K562 (cell line): ENCODE results near the gene SYF2. TPM values are rescaled to one million over a fixed set of nuclear protein-coding genes. Genes with fewer than 3 reads are reported as not detected.
A peak's percentile ranks its signal among the peaks of the same experiment; 100 is the strongest.

Experiments used
- ATF3 ChIP-seq, 2 experiments: fragments of 450-650 bp in 1 of 2; sonication (generic) in 1 of 2; formaldehyde crosslinking in 1 of 2; IDR thresholded peaks in 1 of 2; conservative IDR thresholded peaks in 1 of 2; 2 replicates each; pipeline versions ENCODE4 v1.6.1 to v1.8.1; 2016 to 2023; ENCODE audit warnings: mild to moderate bottlenecking in 2 of 2, moderate library complexity in 2 of 2, inconsistent platforms in 1 of 2, missing genetic modification reagents in 1 of 2
- BMI1 ChIP-seq: fragments of 150-350 bp; IDR thresholded peaks from 2 replicates; pipeline ENCODE4 v1.6.1; 2014; ENCODE audit warnings: low read length
- CBX3 ChIP-seq, 2 experiments: IDR thresholded peaks; 1 replicate in 1 of 2; 2 replicates in 1 of 2; pipeline ENCODE4 v1.6.1; 2012; ENCODE audit warnings: inconsistent platforms in 2 of 2, low read length in 2 of 2, borderline replicate concordance in 1 of 2, control low read depth in 1 of 2
- CC2D1A ChIP-seq: fragments of 450-650 bp; IDR thresholded peaks from 2 replicates; pipeline ENCODE4 v1.6.1; 2017; ENCODE audit warnings: mild to moderate bottlenecking
- CCAR2 ChIP-seq: fragments of 200-400 bp; formaldehyde crosslinking; IDR thresholded peaks from 2 replicates; pipeline ENCODE4 v1.6.1; 2017; ENCODE audit warnings: mild to moderate bottlenecking, low read depth, low read length
- ETS2 ChIP-seq: IDR thresholded peaks from 2 replicates; pipeline ENCODE4 v1.6.1; 2016; ENCODE audit warnings: borderline replicate concordance, missing genetic modification characterization, mild to moderate bottlenecking, moderate library complexity, missing compliant biosample characterization; ENCODE audit not compliant: poor library complexity, severe bottlenecking
- HDAC1 ChIP-seq, 2 experiments: fragments of 450-650 bp; IDR thresholded peaks; 2 replicates each; pipeline ENCODE4 v1.6.1; 2016 to 2017; ENCODE audit warnings: inconsistent platforms in 1 of 2, mild to moderate bottlenecking in 1 of 2, moderate library complexity in 1 of 2
- ILF3 ChIP-seq: fragments of 450-650 bp; IDR thresholded peaks from 2 replicates; pipeline ENCODE4 v1.6.1; 2018; ENCODE audit warnings: antibody characterized with exemption, mild to moderate bottlenecking, moderate library complexity, borderline replicate concordance
- JUN ChIP-seq, 2 experiments: sonication (generic) in 1 of 2; formaldehyde crosslinking in 1 of 2; IDR thresholded peaks; 2 replicates each; pipeline versions ENCODE4 v1.6.1 to v1.8.0; 2012 to 2022; ENCODE audit warnings: borderline replicate concordance in 2 of 2, mild to moderate bottlenecking in 2 of 2, improper control_type of control experiment in 1 of 2, low read depth in 1 of 2, low read length in 1 of 2, missing genetic modification reagents in 1 of 2
- PURB ChIP-seq: sonication (generic); formaldehyde crosslinking; IDR thresholded peaks from 2 replicates; pipeline ENCODE4 v1.9.0; 2021; ENCODE audit warnings: low read depth, mild to moderate bottlenecking, missing genetic modification reagents
- RBM22 ChIP-seq: fragments of 200-400 bp; formaldehyde crosslinking; IDR thresholded peaks from 2 replicates; pipeline ENCODE4 v1.6.1; 2018; ENCODE audit warnings: low read length, low read depth; ENCODE audit not compliant: poor library complexity, severe bottlenecking
- SNIP1 ChIP-seq: fragments of 450-650 bp; IDR thresholded peaks from 2 replicates; pipeline ENCODE4 v1.7.1; 2017; ENCODE audit warnings: low read depth, mild to moderate bottlenecking
- SRSF7 ChIP-seq: fragments of 200-400 bp; formaldehyde crosslinking; optimal IDR thresholded peaks from 2 replicates; pipeline ENCODE3; 2017; ENCODE audit warnings: mild to moderate bottlenecking, low read depth, low read length
- STAG1 ChIP-seq: sonication (generic); formaldehyde crosslinking; IDR thresholded peaks from 2 replicates; pipeline ENCODE4 v1.5.0; 2020; ENCODE audit warnings: missing genetic modification reagents, borderline replicate concordance
- TAF15 ChIP-seq: fragments of 200-400 bp; formaldehyde crosslinking; IDR thresholded peaks from 2 replicates; pipeline ENCODE4 v1.6.1; 2017; ENCODE audit warnings: mild to moderate bottlenecking, low read depth, low read length, moderate library complexity
- TFAP4 ChIP-seq: sonication (generic); formaldehyde crosslinking; IDR thresholded peaks from 2 replicates; pipeline ENCODE4 v1.8.0; 2022; ENCODE audit warnings: missing genetic modification reagents, mild to moderate bottlenecking, moderate library complexity, borderline replicate concordance
- THAP12 ChIP-seq: fragments of 250-450 bp; sonication (Bioruptor Pico); IDR thresholded peaks from 2 replicates; pipeline ENCODE4 v1.9.0; 2021; ENCODE audit warnings: mild to moderate bottlenecking, inconsistent platforms
- YY1 ChIP-seq, 3 experiments: IDR thresholded peaks; 2 replicates each; pipeline ENCODE4 v1.6.1; 2011; ENCODE audit warnings: low read length in 2 of 3, mild to moderate bottlenecking in 2 of 3, moderate library complexity in 2 of 3, borderline replicate concordance in 1 of 3, control low read depth in 1 of 3, low read depth in 1 of 3; ENCODE audit not compliant: insufficient read depth in 3 of 3, insufficient replicate concordance in 2 of 3, control insufficient read depth in 1 of 3, insufficient read length in 1 of 3; ENCODE audit errors: extremely low read depth in 1 of 3
- ZBTB9 ChIP-seq: fragments of 450-650 bp; formaldehyde crosslinking; IDR thresholded peaks from 2 replicates; pipeline ENCODE4 v1.4.0; 2020; ENCODE audit warnings: mild to moderate bottlenecking, moderate library complexity
- ZNF232 ChIP-seq: sonication (generic); formaldehyde crosslinking; IDR thresholded peaks from 2 replicates; pipeline ENCODE4 v1.8.0; 2022; ENCODE audit warnings: mild to moderate bottlenecking, missing genetic modification reagents
- ZNF561 ChIP-seq: fragments of 450-650 bp; formaldehyde crosslinking; conservative IDR thresholded peaks from 2 replicates; pipeline ENCODE4 v1.4.0; 2020; ENCODE audit warnings: mild to moderate bottlenecking, moderate library complexity
- ZNF766 ChIP-seq: fragments of 200-800 bp; sonication (Bioruptor generic); conservative IDR thresholded peaks from 2 replicates; pipeline ENCODE4 v1.6.1; 2016; ENCODE audit warnings: missing genetic modification characterization, missing compliant biosample characterization
- polyA plus RNA-seq, 8 experiments: library from polyadenylated mRNA; depleted of rRNA in 4 of 8; stranded (reverse) in 5 of 8; unstranded in 3 of 8; fragments of >200 nt; fragmentation: Nextera tagmentation in 2 of 8; fragmentation: Illumina TruSeq in 1 of 8; extraction: Ambion mirVana in 2 of 8; extraction: Trizol in 1 of 8; gene quantifications; 2 replicates each; pipeline versions ENCODE4 v1.2.1 to v1.2.3, GENCODE V29; 2011 to 2014; ENCODE audit warnings: inconsistent platforms in 1 of 8, missing spikeins in 1 of 8
- total RNA-seq, 7 experiments: library from RNA; depleted of rRNA in 6 of 7; stranded (reverse); fragments of >200 nt in 6 of 7; fragmentation: Illumina TruSeq in 2 of 7; extraction: Trizol in 2 of 7; gene quantifications; 2 replicates each; pipeline versions ENCODE4 v1.2.1 to v1.2.3, GENCODE V29; 2011 to 2021; ENCODE audit warnings: low replicate concordance in 1 of 7

Gene SYF2
- total and polyA plus RNA-seq, 9 of the 15 experiments (the other 6 are each of a cell fraction or from before 2014, with no cell fraction given), result 20.9 to 69.0 (median 43.2) TPM

GRCh38 chr1:25246600-25247023 lies 14.3 kb upstream of the SYF2 start (continued):
- no peak for TF ChIP-seq CBX3 (IDR thresholded peaks at IDR 0.05; ENCODE audit: borderline replicate concordance in 1 of 2, low read length in 2 of 2)
- TF ChIP-seq ZNF766, result no peak; the same call in 1 of the 2 replicates
- no peak for TF ChIP-seq ZBTB9 (CRISPR knock-in tag)
- TF ChIP-seq CC2D1A, result no peak
- TF ChIP-seq TAF15, result no peak
- no peak for TF ChIP-seq ILF3
- TF ChIP-seq PURB (CRISPR knock-in tag), result no peak
- no peak for TF ChIP-seq ETS2 (tag)
- no peak; a peak in 1 of 4 replicates for TF ChIP-seq HDAC1 (IDR thresholded peaks at IDR 0.05)
- no peak for TF ChIP-seq CCAR2
- no peak for TF ChIP-seq YY1 (IDR thresholded peaks at IDR 0.05; ENCODE audit: borderline replicate concordance in 1 of 3, control insufficient read depth in 1 of 3, extremely low read depth in 1 of 3, insufficient read depth in 3 of 3, insufficient read length in 1 of 3, insufficient replicate concordance in 2 of 3, low read depth in 1 of 3, low read length in 2 of 3)
- TF ChIP-seq BMI1, result no peak
- TF ChIP-seq RBM22, result peak; percentile 84
- no peak for TF ChIP-seq TFAP4 (CRISPR knock-in tag)
- no peak for TF ChIP-seq JUN (IDR thresholded peaks at IDR 0.05; ENCODE audit: borderline replicate concordance, low read depth, low read length)
- TF ChIP-seq JUN (CRISPR knock-in tag; IDR thresholded peaks at IDR 0.05; ENCODE audit: borderline replicate concordance), result no peak
- no peak for TF ChIP-seq ZNF561
- no peak for TF ChIP-seq THAP12
- no peak for TF ChIP-seq STAG1 (CRISPR knock-in tag)
- TF ChIP-seq SNIP1, result no peak
- TF ChIP-seq ATF3 (IDR thresholded peaks at IDR 0.05), result no peak
- TF ChIP-seq ATF3 (CRISPR knock-in tag; conservative IDR thresholded peaks at IDR 0.05), result peak; percentile 19; the same call in 1 of the 2 replicates
- no peak for TF ChIP-seq SRSF7
- no peak for TF ChIP-seq ZNF232 (CRISPR knock-in tag)
